ENCODE measurements around the gene RIOK3.

- TF ChIP-seq, protein P1, sequence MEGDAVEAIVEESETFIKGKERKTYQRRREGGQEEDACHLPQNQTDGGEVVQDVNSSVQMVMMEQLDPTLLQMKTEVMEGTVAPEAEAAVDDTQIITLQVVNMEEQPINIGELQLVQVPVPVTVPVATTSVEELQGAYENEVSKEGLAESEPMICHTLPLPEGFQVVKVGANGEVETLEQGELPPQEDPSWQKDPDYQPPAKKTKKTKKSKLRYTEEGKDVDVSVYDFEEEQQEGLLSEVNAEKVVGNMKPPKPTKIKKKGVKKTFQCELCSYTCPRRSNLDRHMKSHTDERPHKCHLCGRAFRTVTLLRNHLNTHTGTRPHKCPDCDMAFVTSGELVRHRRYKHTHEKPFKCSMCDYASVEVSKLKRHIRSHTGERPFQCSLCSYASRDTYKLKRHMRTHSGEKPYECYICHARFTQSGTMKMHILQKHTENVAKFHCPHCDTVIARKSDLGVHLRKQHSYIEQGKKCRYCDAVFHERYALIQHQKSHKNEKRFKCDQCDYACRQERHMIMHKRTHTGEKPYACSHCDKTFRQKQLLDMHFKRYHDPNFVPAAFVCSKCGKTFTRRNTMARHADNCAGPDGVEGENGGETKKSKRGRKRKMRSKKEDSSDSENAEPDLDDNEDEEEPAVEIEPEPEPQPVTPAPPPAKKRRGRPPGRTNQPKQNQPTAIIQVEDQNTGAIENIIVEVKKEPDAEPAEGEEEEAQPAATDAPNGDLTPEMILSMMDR (conservative IDR thresholded peaks at IDR 0.05; ENCODE audit: low read depth, low read length), result no peak
- no peak for TF ChIP-seq POLR2A (IDR thresholded peaks at IDR 0.05; ENCODE audit: low read depth, low read length)
- TF ChIP-seq RAD21 (IDR thresholded peaks at IDR 0.05; ENCODE audit: low read length), result no peak
- no peak for TF ChIP-seq FOS (IDR thresholded peaks at IDR 0.05; ENCODE audit: low read depth, low read length)
- TF ChIP-seq BHLHE40 (IDR thresholded peaks at IDR 0.05; ENCODE audit: low read depth, low read length), result no peak
- no peak for TF ChIP-seq MXI1 (IDR thresholded peaks at IDR 0.05; ENCODE audit: borderline replicate concordance, low read depth, low read length)
- TF ChIP-seq RFX5 (IDR thresholded peaks at IDR 0.05; ENCODE audit: low read depth, low read length), result no peak
- no peak for TF ChIP-seq CEBPB (IDR thresholded peaks at IDR 0.05; ENCODE audit: low read depth, low read length)
- TF ChIP-seq ELK1 (IDR thresholded peaks at IDR 0.05; ENCODE audit: borderline replicate concordance, low read depth, low read length), result no peak
Measured at GRCh38 chr18:23416298-23416697, 36.8 kb upstream of the RIOK3 start.
